ENCODE results near the gene ODC1. TPM values are rescaled to one million over a fixed set of nuclear protein-coding genes. Genes with fewer than 3 reads are reported as not detected.

Gene ODC1
- total and polyA plus RNA-seq, 5 donors: 17.3 to 47.9 (median 39.5) TPM

DNA sequence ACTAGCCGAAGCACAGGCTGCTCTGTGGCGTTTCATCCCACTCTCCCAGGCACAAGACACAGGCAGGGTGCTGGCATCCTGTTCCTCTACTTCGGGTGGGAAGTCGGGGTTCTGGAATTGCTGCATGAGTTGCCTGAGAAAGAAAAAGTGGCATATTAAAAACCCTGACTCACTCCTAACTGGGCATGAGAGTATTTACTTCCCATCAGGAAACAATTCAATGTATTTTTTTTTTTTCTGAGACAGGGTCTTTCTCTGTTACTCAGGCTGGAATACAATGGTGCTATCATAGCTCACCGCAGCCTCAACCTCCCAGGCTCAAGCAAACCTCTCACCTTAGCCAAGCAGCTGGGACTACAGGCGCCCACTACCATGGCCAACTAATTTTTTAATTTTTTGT lies 7.4 kb downstream of the ODC1 start:
- ATAC-seq (no peak), DNase-seq (no peak)
- intact Hi-C loops (cut with DNase I): loop anchor here in 1 of 4 donors (10.0 kb wide), 1 partner anchor 224 kb away; no protein-coding TSS in a partner anchor
- Histone ChIP-seq H3K27me3 (ENCODE audit: control insufficient read depth, insufficient read depth) (no peaks in the 10 kb centered on the region), H3K4me1 (ENCODE audit: control insufficient read depth, insufficient read depth, low read length) (no peaks in the 10 kb centered on the region), H3K27ac (ENCODE audit: low read length) (no peak overlapping the region), H3K9me3 (ENCODE audit: control insufficient read depth, low read length) (no peaks in the 10 kb centered on the region), H3K4me3 (ENCODE audit: low read length) (no peak overlapping the region)
- 93% methylated on average over 6 of the region's 6 CpGs for WGBS

GRCh38 chr2:10439971-10440370 lies 8.2 kb downstream of the ODC1 start:
- Histone ChIP-seq H3K27me3 (ENCODE audit: control insufficient read depth, insufficient read depth) (no peaks in the 10 kb centered on the region), H3K27ac (ENCODE audit: low read length) (no peak overlapping the region), H3K4me1 (ENCODE audit: control insufficient read depth, insufficient read depth, low read length) (no peaks in the 10 kb centered on the region), H3K9me3 (ENCODE audit: control insufficient read depth, low read length) (no peaks in the 10 kb centered on the region), H3K4me3 (ENCODE audit: low read length) (no peak overlapping the region)
- DNase-seq (no peak), ATAC-seq (no peak)
- intact Hi-C loops (cut with DNase I): loop anchor here in 3 of 4 donors (5.0 to 10.0 kb wide), 4 partner anchors 225 to 368 kb away; no protein-coding TSS in a partner anchor
- 93% methylated on average over 8 of the region's 8 CpGs for WGBS

DNA sequence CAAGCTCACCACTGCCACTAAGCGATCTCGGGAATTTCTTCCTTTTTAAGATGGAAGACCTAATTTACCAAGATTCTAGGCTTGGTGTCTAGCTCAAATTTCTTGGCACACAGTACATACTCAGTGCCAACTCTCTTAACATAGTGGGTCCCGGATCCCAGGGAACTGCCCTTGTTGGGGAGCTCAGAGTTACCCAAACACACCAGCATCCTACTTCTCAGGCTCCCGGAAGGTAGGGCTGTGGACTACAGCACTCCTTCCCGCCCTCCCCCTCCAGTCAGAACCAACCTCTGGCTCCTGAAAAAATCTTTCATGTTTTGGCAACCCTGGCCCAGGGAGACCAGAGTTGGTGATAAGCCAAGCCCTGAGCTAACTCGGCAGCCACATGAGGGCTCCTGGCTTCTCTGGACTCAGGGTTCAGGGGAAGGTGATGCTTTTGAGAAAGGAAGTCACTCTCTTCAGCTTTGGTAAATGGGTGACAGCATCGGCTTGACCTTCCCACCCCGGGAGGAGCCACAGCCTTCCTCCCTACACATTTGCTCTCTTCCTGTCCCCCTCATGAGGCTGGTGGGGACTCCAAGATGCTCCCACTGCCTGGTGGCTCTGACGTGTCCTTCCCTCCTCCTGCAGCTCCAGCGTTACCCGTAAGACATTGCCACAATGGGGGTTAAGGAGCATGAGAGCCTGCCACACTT lies 8.8 kb downstream of the ODC1 start:
- intact Hi-C loops (cut with DNase I): loop anchor here in 3 of 4 donors (5.0 kb wide), 3 partner anchors 312 to 367 kb away; no protein-coding TSS in a partner anchor

GRCh38 chr2:10438688-10439087 lies 9.4 kb downstream of the ODC1 start:
- Histone ChIP-seq H3K27ac (ENCODE audit: low read length) (no peak overlapping the region), H3K9me3 (ENCODE audit: control insufficient read depth, low read length) (no peaks in the 10 kb centered on the region), H3K4me3 (ENCODE audit: low read length) (no peak overlapping the region), H3K4me1 (ENCODE audit: control insufficient read depth, insufficient read depth, low read length) (no peaks in the 10 kb centered on the region), H3K27me3 (ENCODE audit: control insufficient read depth, insufficient read depth) (no peaks in the 10 kb centered on the region)
- intact Hi-C loops (cut with DNase I): loop anchor here in 3 of 4 donors (5.0 kb wide), 3 partner anchors 311 to 366 kb away; no protein-coding TSS in a partner anchor
- 86% methylated on average over 14 of the region's 14 CpGs for WGBS
- ATAC-seq: no peak
- no peak for DNase-seq

More for the DNA sequence above, 8.8 kb downstream of the ODC1 start:
- WGBS: 71% methylated on average over 11 of the region's 11 CpGs
- DNase-seq (no peak), ATAC-seq (no peak)
- Histone ChIP-seq H3K9me3 (ENCODE audit: control insufficient read depth, low read length) (no peaks in the 10 kb centered on the region), H3K27me3 (ENCODE audit: control insufficient read depth, insufficient read depth) (no peaks in the 10 kb centered on the region), H3K4me1 (ENCODE audit: control insufficient read depth, insufficient read depth, low read length) (no peaks in the 10 kb centered on the region), H3K4me3 (ENCODE audit: low read length) (no peak overlapping the region), H3K27ac (ENCODE audit: low read length) (no peak overlapping the region)

- H3K27me3 ChIP-seq (ENCODE audit: control insufficient read depth, insufficient read depth): no peaks in the 10 kb centered on the region
- 85% methylated on average over 9 of the region's 9 CpGs for WGBS
- ATAC-seq (no peak), DNase-seq (no peak)
- no peaks in the 10 kb centered on the region for H3K9me3 ChIP-seq (ENCODE audit: control insufficient read depth, low read length)
- no peaks in the 10 kb centered on the region for H3K4me1 ChIP-seq (ENCODE audit: control insufficient read depth, insufficient read depth, low read length)
- H3K4me3 ChIP-seq (ENCODE audit: low read length): no peak overlapping the region
- H3K27ac ChIP-seq (ENCODE audit: low read length): no peak overlapping the region
- intact Hi-C loops (cut with DNase I): loop anchor here in 3 of 4 donors (5.0 kb wide), 3 partner anchors 311 to 366 kb away; no protein-coding TSS in a partner anchor
Observed at GRCh38 chr2:10437806-10438205, 10.3 kb downstream of the ODC1 start.

- no peaks in the 10 kb centered on the region for H3K27me3 ChIP-seq (ENCODE audit: control insufficient read depth, insufficient read depth)
- ATAC-seq: no peak
- 68% methylated on average over 13 of the region's 13 CpGs for WGBS
- H3K4me1 ChIP-seq (ENCODE audit: control insufficient read depth, insufficient read depth, low read length): no peaks in the 10 kb centered on the region
- intact Hi-C loops (cut with DNase I): loop anchor here in 3 of 4 donors (5.0 kb wide), 3 partner anchors 309 to 364 kb away; no protein-coding TSS in a partner anchor
- H3K9me3 ChIP-seq (ENCODE audit: control insufficient read depth, low read length): no peaks in the 10 kb centered on the region
- DNase-seq: no peak
- no peak overlapping the region for H3K4me3 ChIP-seq (ENCODE audit: low read length)
- H3K27ac ChIP-seq (ENCODE audit: low read length): no peak overlapping the region
Observed at GRCh38 chr2:10436583-10437110, 11.5 kb downstream of the ODC1 start.

- no peaks in the 10 kb centered on the region for H3K27me3 ChIP-seq (ENCODE audit: control insufficient read depth, insufficient read depth)
- no peak for DNase-seq
- intact Hi-C loops (cut with DNase I): loop anchor here in 3 of 4 donors (2.0 to 5.0 kb wide), 4 partner anchors 309 to 364 kb away; no protein-coding TSS in a partner anchor
- H3K27ac ChIP-seq (ENCODE audit: low read length): no peak overlapping the region
- no peaks in the 10 kb centered on the region for H3K4me1 ChIP-seq (ENCODE audit: control insufficient read depth, insufficient read depth, low read length)
- 91% methylated on average over 14 of the region's 14 CpGs for WGBS
- ATAC-seq: no peak
- no peak overlapping the region for H3K4me3 ChIP-seq (ENCODE audit: low read length)
- H3K9me3 ChIP-seq (ENCODE audit: control insufficient read depth, low read length): no peaks in the 10 kb centered on the region
Observed at GRCh38 chr2:10435820-10436204, 12.3 kb downstream of the ODC1 start.

- Histone ChIP-seq H3K4me1 (ENCODE audit: control insufficient read depth, insufficient read depth, low read length) (no peaks in the 10 kb centered on the region), H3K27me3 (ENCODE audit: control insufficient read depth, insufficient read depth) (no peaks in the 10 kb centered on the region), H3K27ac (ENCODE audit: low read length) (no peak overlapping the region), H3K4me3 (ENCODE audit: low read length) (no peak overlapping the region), H3K9me3 (ENCODE audit: control insufficient read depth, low read length) (no peaks in the 10 kb centered on the region)
- WGBS: 35% methylated on average over 28 of the region's 28 CpGs
- peak; percentile 71 to 90 (median 90) for DNase-seq
- ATAC-seq: peak; percentile 77 to 85
- intact Hi-C loops (cut with DNase I): loop anchor here (2.0 to 5.0 kb wide), 5 partner anchors 293 to 363 kb away; no protein-coding TSS in a partner anchor
Observed at GRCh38 chr2:10434886-10435819, 13.0 kb downstream of the ODC1 start.

DNA sequence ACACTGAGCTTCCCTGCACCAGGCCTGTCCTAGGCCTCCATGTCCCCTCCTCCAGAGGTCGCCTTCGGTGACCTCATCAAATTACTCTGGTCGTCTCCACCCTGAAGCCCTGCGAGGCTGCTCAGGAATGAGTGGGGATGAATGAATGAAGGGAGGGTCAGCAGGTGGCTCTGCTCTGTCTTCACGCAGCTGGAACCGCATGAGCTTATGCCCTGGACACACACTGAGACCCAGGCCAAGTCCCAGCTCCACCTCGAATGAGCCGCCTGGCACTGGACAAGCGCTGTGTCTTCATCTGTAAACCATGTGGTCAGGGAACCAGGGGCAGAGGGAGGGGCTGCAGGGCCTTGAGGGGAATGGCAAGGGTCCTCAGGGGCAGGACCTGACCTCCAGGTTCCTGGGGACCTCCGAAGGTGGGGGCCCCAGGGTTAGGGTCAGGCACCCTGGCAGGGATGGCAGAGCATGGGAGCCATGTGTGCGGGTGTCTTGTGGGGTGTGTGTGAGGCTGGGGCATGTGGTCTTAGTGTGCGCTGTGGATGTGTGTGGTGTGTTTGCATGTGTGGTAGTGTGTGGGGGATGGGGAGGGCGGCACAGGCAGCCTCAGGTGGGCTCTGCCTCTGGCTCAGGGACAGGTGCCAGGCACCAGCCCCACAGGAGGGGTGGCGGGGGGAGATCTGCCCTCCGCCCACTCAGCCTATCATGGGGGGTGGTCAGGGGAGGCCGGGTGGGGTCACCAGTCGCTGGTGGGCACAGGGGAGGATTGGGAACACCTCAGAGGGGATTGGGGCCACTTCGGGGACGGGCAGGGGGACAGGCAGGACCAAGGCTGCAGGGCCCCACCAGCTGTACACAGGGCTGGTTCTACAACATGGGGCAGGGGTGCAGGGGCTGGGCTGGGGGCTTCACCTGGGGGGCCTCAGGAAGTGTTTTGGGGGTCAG lies 13.9 kb downstream of the ODC1 start:
- ATAC-seq: peak; percentile 3 to 6
- Histone ChIP-seq H3K27ac (ENCODE audit: low read length) (no peak overlapping the region), H3K4me3 (ENCODE audit: low read length) (no peak overlapping the region), H3K4me1 (ENCODE audit: control insufficient read depth, insufficient read depth, low read length) (no peaks in the 10 kb centered on the region), H3K27me3 (ENCODE audit: control insufficient read depth, insufficient read depth) (no peaks in the 10 kb centered on the region), H3K9me3 (ENCODE audit: control insufficient read depth, low read length) (no peaks in the 10 kb centered on the region)
- DNase-seq: peak in 1 of 3 donors; percentile 60
- intact Hi-C loops (cut with DNase I): loop anchor here in 3 of 4 donors (2.0 to 5.0 kb wide), 3 partner anchors 292 to 309 kb away; no protein-coding TSS in a partner anchor
- WGBS: 85% methylated on average over 19 of the region's 19 CpGs

All from right cardiac atrium (tissue), 5 donors.